ENCODE measurements around the gene NPPA. TPM values are rescaled to one million over a fixed set of nuclear protein-coding genes. Genes with fewer than 3 reads are reported as not detected.

Gene NPPA
- total RNA-seq, 1 donor from 2014 or later = not detected

GRCh38 chr1:11800756-11801433 is 46.7 kb downstream of the NPPA start:
- no peak overlapping the region for H3K4me3 ChIP-seq (ENCODE audit: low read depth, low read length)
- DNase-seq (ENCODE audit: low read depth) = no peak
- TF ChIP-seq CTCF (IDR thresholded peaks at IDR 0.05; ENCODE audit: insufficient read depth, low read length, poor library complexity, severe bottlenecking) = no peak
- H3K27me3 ChIP-seq (ENCODE audit: control insufficient read depth, insufficient read depth, low read length) = no peaks in the 10 kb centered on the region
- H3K36me3 ChIP-seq (ENCODE audit: control insufficient read depth, insufficient read depth, low read length) = peaks cover 1% of the 10 kb centered on the region

- no peak overlapping the region for H3K4me3 ChIP-seq (ENCODE audit: low read depth, low read length)
- DNase-seq (ENCODE audit: low read depth) = no peak
- TF ChIP-seq CTCF (IDR thresholded peaks at IDR 0.05; ENCODE audit: insufficient read depth, low read length, poor library complexity, severe bottlenecking) = no peak
- peaks cover 1% of the 10 kb centered on the region for H3K36me3 ChIP-seq (ENCODE audit: control insufficient read depth, insufficient read depth, low read length)
- no peaks in the 10 kb centered on the region for H3K27me3 ChIP-seq (ENCODE audit: control insufficient read depth, insufficient read depth, low read length)
These were observed 47.2 kb downstream of the NPPA start for GRCh38 chr1:11800391-11800755.

- no peak overlapping the region for H3K4me3 ChIP-seq (ENCODE audit: low read depth, low read length)
- DNase-seq (ENCODE audit: low read depth) = no peak
- H3K27me3 ChIP-seq (ENCODE audit: control insufficient read depth, insufficient read depth, low read length) = no peaks in the 10 kb centered on the region
- no peak for TF ChIP-seq CTCF (IDR thresholded peaks at IDR 0.05; ENCODE audit: insufficient read depth, low read length, poor library complexity, severe bottlenecking)
- peaks cover 1% of the 10 kb centered on the region for H3K36me3 ChIP-seq (ENCODE audit: control insufficient read depth, insufficient read depth, low read length)
These were observed 47.7 kb downstream of the NPPA start for GRCh38 chr1:11799896-11800295.

GRCh38 chr1:11799099-11799498 is 48.5 kb downstream of the NPPA start:
- no peak for TF ChIP-seq CTCF (IDR thresholded peaks at IDR 0.05; ENCODE audit: insufficient read depth, low read length, poor library complexity, severe bottlenecking)
- H3K36me3 ChIP-seq (ENCODE audit: control insufficient read depth, insufficient read depth, low read length) = peaks cover 3% of the 10 kb centered on the region
- no peaks in the 10 kb centered on the region for H3K27me3 ChIP-seq (ENCODE audit: control insufficient read depth, insufficient read depth, low read length)
- DNase-seq (ENCODE audit: low read depth) = no peak
- no peak overlapping the region for H3K4me3 ChIP-seq (ENCODE audit: low read depth, low read length)

GRCh38 chr1:11797525-11798216 is 49.9 kb downstream of the NPPA start:
- DNase-seq (ENCODE audit: low read depth) = peak; percentile 65
- H3K4me3 ChIP-seq (ENCODE audit: low read depth, low read length) = no peak overlapping the region
- no peaks in the 10 kb centered on the region for H3K27me3 ChIP-seq (ENCODE audit: control insufficient read depth, insufficient read depth, low read length)
- H3K36me3 ChIP-seq (ENCODE audit: control insufficient read depth, insufficient read depth, low read length) = peaks cover 3% of the 10 kb centered on the region
- TF ChIP-seq CTCF (IDR thresholded peaks at IDR 0.05; ENCODE audit: insufficient read depth, low read length, poor library complexity, severe bottlenecking) = no peak

Data from kidney epithelial cell (primary cell).